ENCODE measurements around the gene MAN2A2. TPM values are rescaled to one million over a fixed set of nuclear protein-coding genes. Genes with fewer than 3 reads are reported as not detected.

MAN2A2 gene
- total RNA-seq, 1 donor from 2014 or later: 70.0 TPM

GRCh38 chr15:90942354-90943120 is 39.4 kb downstream of the MAN2A2 start:
- no peak overlapping the region for H3K27ac Mint-ChIP-seq (ENCODE audit: unreplicated experiment)
- TF ChIP-seq, protein P1, sequence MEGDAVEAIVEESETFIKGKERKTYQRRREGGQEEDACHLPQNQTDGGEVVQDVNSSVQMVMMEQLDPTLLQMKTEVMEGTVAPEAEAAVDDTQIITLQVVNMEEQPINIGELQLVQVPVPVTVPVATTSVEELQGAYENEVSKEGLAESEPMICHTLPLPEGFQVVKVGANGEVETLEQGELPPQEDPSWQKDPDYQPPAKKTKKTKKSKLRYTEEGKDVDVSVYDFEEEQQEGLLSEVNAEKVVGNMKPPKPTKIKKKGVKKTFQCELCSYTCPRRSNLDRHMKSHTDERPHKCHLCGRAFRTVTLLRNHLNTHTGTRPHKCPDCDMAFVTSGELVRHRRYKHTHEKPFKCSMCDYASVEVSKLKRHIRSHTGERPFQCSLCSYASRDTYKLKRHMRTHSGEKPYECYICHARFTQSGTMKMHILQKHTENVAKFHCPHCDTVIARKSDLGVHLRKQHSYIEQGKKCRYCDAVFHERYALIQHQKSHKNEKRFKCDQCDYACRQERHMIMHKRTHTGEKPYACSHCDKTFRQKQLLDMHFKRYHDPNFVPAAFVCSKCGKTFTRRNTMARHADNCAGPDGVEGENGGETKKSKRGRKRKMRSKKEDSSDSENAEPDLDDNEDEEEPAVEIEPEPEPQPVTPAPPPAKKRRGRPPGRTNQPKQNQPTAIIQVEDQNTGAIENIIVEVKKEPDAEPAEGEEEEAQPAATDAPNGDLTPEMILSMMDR (IDR thresholded peaks at IDR 0.05): no peak
- H3K4me3 Mint-ChIP-seq (ENCODE audit: unreplicated experiment): no peak overlapping the region
- H3K36me3 Mint-ChIP-seq (ENCODE audit: unreplicated experiment): peaks cover 46% of the 10 kb centered on the region
- DNase-seq (ENCODE audit: extremely low spot score, unreplicated experiment): no peak
- no peaks in the 10 kb centered on the region for H3K4me1 Mint-ChIP-seq (ENCODE audit: unreplicated experiment)
- H3K9me3 Mint-ChIP-seq (ENCODE audit: unreplicated experiment): no peaks in the 10 kb centered on the region
- H3K27me3 Mint-ChIP-seq (ENCODE audit: unreplicated experiment): no peaks in the 10 kb centered on the region

DNA sequence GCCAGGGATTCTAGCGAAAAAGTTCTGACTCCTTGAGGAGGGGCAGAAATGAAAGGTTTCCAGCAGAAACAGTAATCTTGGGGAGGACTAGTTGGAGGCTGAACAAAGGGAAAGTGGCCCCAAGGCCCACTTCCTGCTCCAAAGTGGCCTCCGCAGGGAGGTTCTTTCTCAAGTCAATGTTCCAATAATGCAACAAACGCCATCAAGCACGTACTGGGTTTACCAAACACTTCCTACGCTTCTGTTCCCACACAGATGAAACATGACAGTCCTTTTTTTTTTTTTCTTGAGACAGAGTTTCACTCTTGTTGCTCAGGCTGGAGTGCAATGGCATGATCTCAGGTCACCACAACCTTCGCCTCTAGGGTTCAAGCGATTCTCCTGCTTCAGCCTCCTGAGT is 42.0 kb downstream of the MAN2A2 start:
- Mint-ChIP-seq H3K9me3 (ENCODE audit: unreplicated experiment) (no peaks in the 10 kb centered on the region), H3K27me3 (ENCODE audit: unreplicated experiment) (no peaks in the 10 kb centered on the region), H3K27ac (ENCODE audit: unreplicated experiment) (no peak overlapping the region)

GRCh38 chr15:90946538-90946937 is 43.4 kb downstream of the MAN2A2 start:
- H3K27me3 Mint-ChIP-seq (ENCODE audit: unreplicated experiment): no peaks in the 10 kb centered on the region
- H3K36me3 Mint-ChIP-seq (ENCODE audit: unreplicated experiment): peaks cover 43% of the 10 kb centered on the region
- DNase-seq (ENCODE audit: extremely low spot score, unreplicated experiment): no peak
- TF ChIP-seq, protein P1 (IDR thresholded peaks at IDR 0.05): no peak
- no peaks in the 10 kb centered on the region for H3K9me3 Mint-ChIP-seq (ENCODE audit: unreplicated experiment)
- H3K27ac Mint-ChIP-seq (ENCODE audit: unreplicated experiment): no peak overlapping the region
- H3K4me1 Mint-ChIP-seq (ENCODE audit: unreplicated experiment): no peaks in the 10 kb centered on the region
- no peak overlapping the region for H3K4me3 Mint-ChIP-seq (ENCODE audit: unreplicated experiment)

More for the DNA sequence above, 42.0 kb downstream of the MAN2A2 start:
- Mint-ChIP-seq H3K4me1 (ENCODE audit: unreplicated experiment) (no peaks in the 10 kb centered on the region), H3K36me3 (ENCODE audit: unreplicated experiment) (peaks cover 50% of the 10 kb centered on the region), H3K4me3 (ENCODE audit: unreplicated experiment) (no peak overlapping the region)
- TF ChIP-seq, protein P1 (IDR thresholded peaks at IDR 0.05): no peak
- no peak for DNase-seq (ENCODE audit: extremely low spot score, unreplicated experiment)

DNA sequence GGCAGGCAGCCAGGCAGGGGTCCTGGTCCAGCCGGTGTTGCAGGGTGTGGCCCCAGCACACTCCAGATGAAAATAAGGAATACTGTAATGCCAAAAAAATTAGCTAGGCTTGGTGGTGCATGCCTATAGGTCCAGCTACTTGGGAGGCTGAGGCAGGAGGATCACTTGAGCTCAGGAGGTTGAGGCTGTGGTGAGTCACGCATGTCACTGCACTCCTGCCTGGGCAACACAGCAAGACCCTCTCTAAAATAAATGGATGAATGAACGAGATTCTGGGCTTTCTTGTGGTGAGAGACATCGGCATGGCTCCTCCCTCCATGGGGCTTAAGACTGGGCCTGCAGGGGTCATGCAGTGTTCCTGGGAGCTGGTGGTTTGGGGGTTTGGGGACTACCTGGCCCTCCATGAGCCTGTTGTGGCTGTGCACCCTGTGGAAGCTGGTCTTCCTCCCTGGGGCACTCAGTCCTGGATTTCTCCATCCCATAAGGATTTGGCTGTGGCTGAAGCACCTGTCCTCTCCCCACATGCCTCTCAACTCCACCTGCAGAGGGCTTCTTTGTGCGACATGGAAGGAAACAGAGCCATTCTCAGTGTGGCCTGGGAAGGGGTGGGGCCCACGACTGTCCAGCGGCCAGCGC is 44.0 kb downstream of the MAN2A2 start:
- Mint-ChIP-seq H3K9me3 (ENCODE audit: unreplicated experiment) (no peaks in the 10 kb centered on the region), H3K4me3 (ENCODE audit: unreplicated experiment) (no peak overlapping the region), H3K36me3 (ENCODE audit: unreplicated experiment) (peaks cover 48% of the 10 kb centered on the region), H3K4me1 (ENCODE audit: unreplicated experiment) (no peaks in the 10 kb centered on the region), H3K27me3 (ENCODE audit: unreplicated experiment) (no peaks in the 10 kb centered on the region), H3K27ac (ENCODE audit: unreplicated experiment) (no peak overlapping the region)
- DNase-seq (ENCODE audit: extremely low spot score, unreplicated experiment): no peak
- TF ChIP-seq, protein P1 (IDR thresholded peaks at IDR 0.05): no peak

DNA sequence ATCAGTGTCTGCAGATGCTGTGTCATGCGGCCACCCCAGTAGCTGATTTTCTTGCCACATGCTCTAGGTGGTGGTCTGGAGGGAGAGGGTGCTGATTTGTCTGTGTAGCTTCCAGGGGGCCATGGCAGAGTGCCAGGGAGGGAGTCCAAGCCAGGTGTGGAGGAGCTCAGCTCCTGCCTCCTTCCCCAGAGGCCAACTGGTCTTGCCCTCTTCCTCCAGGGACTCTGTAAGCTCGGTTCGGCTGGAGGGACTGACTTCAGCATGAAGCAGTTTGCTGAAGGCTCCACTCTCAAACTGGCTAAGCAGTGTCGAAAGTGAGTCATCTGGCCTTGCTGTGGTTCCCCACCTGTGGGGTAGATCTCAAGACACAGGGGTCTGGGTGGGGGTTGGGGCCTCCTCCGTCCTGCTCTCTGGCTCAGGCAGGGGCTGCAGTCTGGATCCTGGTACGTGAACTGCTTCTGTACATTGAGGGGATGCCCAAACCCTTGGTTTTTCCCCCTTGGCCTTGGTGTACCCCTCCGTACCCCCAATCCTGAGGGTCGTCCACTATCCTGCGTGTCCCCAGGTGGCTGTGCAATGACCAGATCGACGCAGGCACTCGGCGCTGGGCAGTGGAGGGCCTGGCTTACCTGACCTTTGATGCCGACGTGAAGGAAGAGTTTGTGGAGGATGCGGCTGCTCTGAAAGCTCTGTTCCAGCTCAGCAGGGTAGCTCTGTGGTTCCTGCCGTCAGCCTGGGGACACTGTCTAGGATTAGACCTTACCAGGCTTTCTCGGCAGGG is 44.7 kb downstream of the MAN2A2 start:
- TF ChIP-seq, protein P1 (IDR thresholded peaks at IDR 0.05): no peak
- no peak for DNase-seq (ENCODE audit: extremely low spot score, unreplicated experiment)
- Mint-ChIP-seq H3K27ac (ENCODE audit: unreplicated experiment) (no peak overlapping the region), H3K36me3 (ENCODE audit: unreplicated experiment) (peaks cover 46% of the 10 kb centered on the region), H3K4me3 (ENCODE audit: unreplicated experiment) (no peak overlapping the region), H3K4me1 (ENCODE audit: unreplicated experiment) (no peaks in the 10 kb centered on the region), H3K9me3 (ENCODE audit: unreplicated experiment) (no peaks in the 10 kb centered on the region), H3K27me3 (ENCODE audit: unreplicated experiment) (no peaks in the 10 kb centered on the region)

Measured in osteocyte (in vitro differentiated cells).